Measurements from ENCODE around the gene ACAP2. TPM values are rescaled to one million over a fixed set of nuclear protein-coding genes. Genes with fewer than 3 reads are reported as not detected.

ACAP2 gene
- total RNA-seq, 4 donors from 2014 or later: 13.2 to 27.6 (median 15.5) TPM

GRCh38 chr3:195441476-195441991, 1.3 kb downstream of the ACAP2 start:
- ATAC-seq (peak; percentile 15 to 27), DNase-seq (peak; percentile 29 to 49)
- TF ChIP-seq POLR2A (IDR thresholded peaks at IDR 0.05) (no peak), CTCF (IDR thresholded peaks at IDR 0.05 in 4 of 5, conservative IDR thresholded peaks at IDR 0.05 in 1 of 5) (no peak)
- Histone ChIP-seq H3K4me3 (peak overlapping the region; percentile 71 to 95 (median 91)), H3K27me3 (no peaks in the 10 kb centered on the region), H3K36me3 (no peaks in the 10 kb centered on the region), H3K4me1 (peaks cover 16 to 25% of the 10 kb centered on the region in 2 donors), H3K9me3 (no peaks in the 10 kb centered on the region), H3K27ac (peak overlapping the region; percentile 93 to 98 (median 94))
- intact Hi-C loops (cut with DNase I; ENCODE audit: low total_unique reads) (loop anchor here (5.0 to 10.0 kb wide), 3 partner anchors 81 to 857 kb away; partner anchors contain the start of gene FAM43A), in situ Hi-C loops (cut with MboI; ENCODE audit: low sequenced_read_pairs in 4 of 4) (no loop called here)

DNA sequence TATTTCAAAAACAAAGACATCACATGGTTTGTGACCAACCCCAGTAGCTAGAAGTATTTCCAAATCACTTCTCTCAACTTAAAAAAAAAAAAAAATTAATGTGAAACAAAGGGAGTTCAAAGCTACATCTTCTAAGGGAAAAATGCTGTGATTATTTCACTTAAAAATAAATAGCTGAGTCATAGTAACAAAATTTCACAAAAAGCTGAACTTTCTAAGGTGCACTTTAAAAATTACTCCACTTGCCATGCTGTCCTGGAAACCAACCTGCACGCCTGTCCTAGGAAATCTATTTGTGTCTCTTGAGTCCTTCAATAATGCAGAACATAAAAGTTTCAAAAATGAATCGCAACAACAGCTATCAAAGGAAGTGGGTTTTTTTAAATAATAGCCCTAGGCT, 1.8 kb downstream of the ACAP2 start:
- DNase-seq (no peak), ATAC-seq (no peak)
- in situ Hi-C loops (cut with MboI; ENCODE audit: low sequenced_read_pairs in 4 of 4) (no loop called here), intact Hi-C loops (cut with DNase I; ENCODE audit: low total_unique reads) (loop anchor here (5.0 to 10.0 kb wide), 3 partner anchors 81 to 856 kb away; partner anchors contain the start of gene FAM43A)
- no peaks in the 10 kb centered on the region for H3K36me3 ChIP-seq
- H3K27me3 ChIP-seq: no peaks in the 10 kb centered on the region
- TF ChIP-seq CTCF (IDR thresholded peaks at IDR 0.05 in 4 of 5, conservative IDR thresholded peaks at IDR 0.05 in 1 of 5) (no peak), POLR2A (IDR thresholded peaks at IDR 0.05) (no peak)
- H3K4me1 ChIP-seq: peaks cover 16 to 25% of the 10 kb centered on the region in 2 donors
- peak overlapping the region in 3 of 4 donors; percentile 71 to 95 (median 94) for H3K4me3 ChIP-seq
- no peaks in the 10 kb centered on the region for H3K9me3 ChIP-seq
- H3K27ac ChIP-seq: peak overlapping the region; percentile 93 to 98 (median 94)

GRCh38 chr3:195440379-195440778, 2.4 kb downstream of the ACAP2 start:
- Histone ChIP-seq H3K27me3 (no peaks in the 10 kb centered on the region), H3K4me3 (no peak overlapping the region), H3K4me1 (peaks cover 16 to 25% of the 10 kb centered on the region in 2 donors), H3K9me3 (no peaks in the 10 kb centered on the region), H3K27ac (peak overlapping the region in 2 of 4 donors; percentile 93 to 95), H3K36me3 (no peaks in the 10 kb centered on the region)
- ATAC-seq (no peak), DNase-seq (no peak)
- TF ChIP-seq POLR2A (IDR thresholded peaks at IDR 0.05) (no peak), CTCF (IDR thresholded peaks at IDR 0.05 in 4 of 5, conservative IDR thresholded peaks at IDR 0.05 in 1 of 5) (no peak)
- in situ Hi-C loops (cut with MboI; ENCODE audit: low sequenced_read_pairs in 4 of 4): no loop called here
- intact Hi-C loops (cut with DNase I; ENCODE audit: low total_unique reads): loop anchor here (5.0 to 10.0 kb wide), 3 partner anchors 82 to 856 kb away; partner anchors contain the start of gene FAM43A

GRCh38 chr3:195438371-195438770, 4.4 kb downstream of the ACAP2 start:
- no peaks in the 10 kb centered on the region for H3K27me3 ChIP-seq
- no peak overlapping the region for H3K27ac ChIP-seq
- H3K4me3 ChIP-seq: no peak overlapping the region
- H3K36me3 ChIP-seq: no peaks in the 10 kb centered on the region
- intact Hi-C loops (cut with DNase I; ENCODE audit: low total_unique reads) (no loop called here), in situ Hi-C loops (cut with MboI; ENCODE audit: low sequenced_read_pairs in 4 of 4) (no loop called here)
- no peaks in the 10 kb centered on the region for H3K9me3 ChIP-seq
- DNase-seq (no peak), ATAC-seq (no peak)
- TF ChIP-seq POLR2A (IDR thresholded peaks at IDR 0.05) (no peak), CTCF (IDR thresholded peaks at IDR 0.05 in 4 of 5, conservative IDR thresholded peaks at IDR 0.05 in 1 of 5) (no peak)
- H3K4me1 ChIP-seq: peaks cover 9 to 19% of the 10 kb centered on the region in 2 donors
